ENCODE results near the gene ESYT2.

ESYT2 gene

GRCh38 chr7:158706710-158707590 is 122.4 kb downstream of the ESYT2 start:
- ChIA-PET CTCF (no interaction called here), POLR2A (no interaction called here)
- Histone ChIP-seq H3K36me3 (ENCODE audit: control insufficient read depth in 2 of 2, insufficient read depth in 1 of 2, low read length in 2 of 2) (peaks cover 0 to 12% of the 10 kb centered on the region in 2 experiments; a peak in 1 of 3 replicates), H3K9me3 (ENCODE audit: control insufficient read depth, insufficient read depth, low read depth, low read length) (no peaks in the 10 kb centered on the region), H3K27ac (ENCODE audit: extremely low read depth, low read depth, low read length) (no peak overlapping the region), H3K4me3 (ENCODE audit: low read depth, low read length) (no peak overlapping the region), H3K4me1 (ENCODE audit: control insufficient read depth, insufficient read depth, low read length) (no peaks in the 10 kb centered on the region)
- TF ChIP-seq ZNF350 (tag by site-specific recombination; IDR thresholded peaks at IDR 0.05) (no peak), ZBTB6 (tag by site-specific recombination; IDR thresholded peaks at IDR 0.05) (no peak)

- no peak overlapping the region for H3K27ac ChIP-seq (ENCODE audit: extremely low read depth, low read depth, low read length)
- ChIA-PET CTCF (no interaction called here), POLR2A (no interaction called here)
- TF ChIP-seq ZNF658 (tag by site-specific recombination; IDR thresholded peaks at IDR 0.05): no peak
- TF ChIP-seq, protein P1, sequence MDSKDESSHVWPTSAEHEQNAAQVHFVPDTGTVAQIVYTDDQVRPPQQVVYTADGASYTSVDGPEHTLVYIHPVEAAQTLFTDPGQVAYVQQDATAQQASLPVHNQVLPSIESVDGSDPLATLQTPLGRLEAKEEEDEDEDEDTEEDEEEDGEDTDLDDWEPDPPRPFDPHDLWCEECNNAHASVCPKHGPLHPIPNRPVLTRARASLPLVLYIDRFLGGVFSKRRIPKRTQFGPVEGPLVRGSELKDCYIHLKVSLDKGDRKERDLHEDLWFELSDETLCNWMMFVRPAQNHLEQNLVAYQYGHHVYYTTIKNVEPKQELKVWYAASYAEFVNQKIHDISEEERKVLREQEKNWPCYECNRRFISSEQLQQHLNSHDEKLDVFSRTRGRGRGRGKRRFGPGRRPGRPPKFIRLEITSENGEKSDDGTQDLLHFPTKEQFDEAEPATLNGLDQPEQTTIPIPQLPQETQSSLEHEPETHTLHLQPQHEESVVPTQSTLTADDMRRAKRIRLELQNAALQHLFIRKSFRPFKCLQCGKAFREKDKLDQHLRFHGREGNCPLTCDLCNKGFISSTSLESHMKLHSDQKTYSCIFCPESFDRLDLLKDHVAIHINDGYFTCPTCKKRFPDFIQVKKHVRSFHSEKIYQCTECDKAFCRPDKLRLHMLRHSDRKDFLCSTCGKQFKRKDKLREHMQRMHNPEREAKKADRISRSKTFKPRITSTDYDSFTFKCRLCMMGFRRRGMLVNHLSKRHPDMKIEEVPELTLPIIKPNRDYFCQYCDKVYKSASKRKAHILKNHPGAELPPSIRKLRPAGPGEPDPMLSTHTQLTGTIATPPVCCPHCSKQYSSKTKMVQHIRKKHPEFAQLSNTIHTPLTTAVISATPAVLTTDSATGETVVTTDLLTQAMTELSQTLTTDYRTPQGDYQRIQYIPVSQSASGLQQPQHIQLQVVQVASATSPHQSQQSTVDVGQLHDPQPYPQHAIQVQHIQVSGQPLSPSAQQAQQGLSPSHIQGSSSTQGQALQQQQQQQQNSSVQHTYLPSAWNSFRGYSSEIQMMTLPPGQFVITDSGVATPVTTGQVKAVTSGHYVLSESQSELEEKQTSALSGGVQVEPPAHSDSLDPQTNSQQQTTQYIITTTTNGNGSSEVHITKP (tag by site-specific recombination; IDR thresholded peaks at IDR 0.05): no peak
- no peak for TF ChIP-seq ZNF645 (tag by site-specific recombination; IDR thresholded peaks at IDR 0.05)
- TF ChIP-seq ZFP37 (tag by site-specific recombination; IDR thresholded peaks at IDR 0.05): no peak
- no peak for TF ChIP-seq ZNF37A (tag by site-specific recombination; IDR thresholded peaks at IDR 0.05)
- TF ChIP-seq ZNF423 (tag by site-specific recombination; IDR thresholded peaks at IDR 0.05): no peak
- no peak for TF ChIP-seq SP3 (tag by site-specific recombination; IDR thresholded peaks at IDR 0.05)
- no peak for TF ChIP-seq ZBTB48 (tag by site-specific recombination; IDR thresholded peaks at IDR 0.05)
- TF ChIP-seq ZNF248 (tag by site-specific recombination; IDR thresholded peaks at IDR 0.05): no peak
- H3K4me3 ChIP-seq (ENCODE audit: low read depth, low read length): no peak overlapping the region
- H3K36me3 ChIP-seq (ENCODE audit: control insufficient read depth in 2 of 2, insufficient read depth in 1 of 2, low read length in 2 of 2): peaks cover 0 to 18% of the 10 kb centered on the region in 2 experiments; a peak in 1 of 3 replicates
- H3K4me1 ChIP-seq (ENCODE audit: control insufficient read depth, insufficient read depth, low read length): no peaks in the 10 kb centered on the region
- H3K9me3 ChIP-seq (ENCODE audit: control insufficient read depth, insufficient read depth, low read depth, low read length): no peaks in the 10 kb centered on the region
These were observed 123.0 kb downstream of the ESYT2 start for GRCh38 chr7:158706273-158706704.

GRCh38 chr7:158705234-158705850 is 124.0 kb downstream of the ESYT2 start:
- peaks cover 0 to 27% of the 10 kb centered on the region in 2 experiments; a peak in 1 of 3 replicates for H3K36me3 ChIP-seq (ENCODE audit: control insufficient read depth in 2 of 2, insufficient read depth in 1 of 2, low read length in 2 of 2)
- H3K27ac ChIP-seq (ENCODE audit: extremely low read depth, low read depth, low read length): no peak overlapping the region; the same call in 1 of the 2 replicates
- ChIA-PET CTCF (interaction anchor here (0.7 to 0.9 kb wide), 2 partner anchors 10 to 69 kb away, joined by 3 to 6 read pairs; no protein-coding TSS in a partner anchor), POLR2A (interaction anchor here (1.1 to 1.7 kb wide), 9 partner anchors 10 to 159 kb away, joined by 3 to 10 read pairs (median 5); partner anchors contain the start of gene ESYT2)
- H3K4me3 ChIP-seq (ENCODE audit: low read depth, low read length): peak overlapping the region; percentile 71
- no peaks in the 10 kb centered on the region for H3K4me1 ChIP-seq (ENCODE audit: control insufficient read depth, insufficient read depth, low read length)
- H3K9me3 ChIP-seq (ENCODE audit: control insufficient read depth, insufficient read depth, low read depth, low read length): no peaks in the 10 kb centered on the region
- TF ChIP-seq KLF7 (tag by site-specific recombination; IDR thresholded peaks at IDR 0.05; ENCODE audit: borderline replicate concordance): 0 out of 2 replicates have a peak, but pooled peaks have one; percentile 36
- TF ChIP-seq ZNF501 (tag by site-specific recombination; IDR thresholded peaks at IDR 0.05): 0 out of 2 replicates have a peak, but pooled peaks have one; percentile 17
- TF ChIP-seq ZNF394 (tag by site-specific recombination; IDR thresholded peaks at IDR 0.05; ENCODE audit: borderline replicate concordance): peak; percentile 73; the same call in 1 of the 2 replicates
- peak; percentile 81 for TF ChIP-seq SCRT2 (tag by site-specific recombination; IDR thresholded peaks at IDR 0.05)
- TF ChIP-seq, protein P2, sequence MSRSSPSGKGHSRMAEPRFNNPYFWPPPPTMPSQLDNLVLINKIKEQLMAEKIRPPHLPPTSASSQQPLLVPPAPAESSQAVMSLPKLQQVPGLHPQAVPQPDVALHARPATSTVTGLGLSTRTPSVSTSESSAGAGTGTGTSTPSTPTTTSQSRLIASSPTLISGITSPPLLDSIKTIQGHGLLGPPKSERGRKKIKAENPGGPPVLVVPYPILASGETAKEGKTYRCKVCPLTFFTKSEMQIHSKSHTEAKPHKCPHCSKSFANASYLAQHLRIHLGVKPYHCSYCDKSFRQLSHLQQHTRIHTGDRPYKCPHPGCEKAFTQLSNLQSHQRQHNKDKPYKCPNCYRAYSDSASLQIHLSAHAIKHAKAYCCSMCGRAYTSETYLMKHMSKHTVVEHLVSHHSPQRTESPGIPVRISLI (tag by site-specific recombination; IDR thresholded peaks at IDR 0.05): no peak
- TF ChIP-seq ZNF2 (tag by site-specific recombination; IDR thresholded peaks at IDR 0.05): peak; percentile 31; the same call in 1 of the 2 replicates
- 0 out of 2 replicates have a peak, but pooled peaks have one; percentile 43 for TF ChIP-seq ZFP37 (tag by site-specific recombination; IDR thresholded peaks at IDR 0.05)
- TF ChIP-seq SCRT1 (tag by site-specific recombination; IDR thresholded peaks at IDR 0.05; ENCODE audit: borderline replicate concordance): peak; percentile 33; the same call in 1 of the 2 replicates
- 0 out of 2 replicates have a peak, but pooled peaks have one; percentile 36 for TF ChIP-seq ZBTB48 (tag by site-specific recombination; IDR thresholded peaks at IDR 0.05)
- peak; percentile 92 for TF ChIP-seq ZNF335 (tag by site-specific recombination; conservative IDR thresholded peaks at IDR 0.05)
